DMS79 treated with DMSO at 0.1 percent for 48 hours (cell line): ENCODE data around the gene GHDC.
"Not testable (repeated sequence)": the region's sequence is repeated elsewhere in the genome, so short reads cannot be mapped to it uniquely, and the experiment has no call there.

Experiments
- DNase-seq: peaks from one replicate; lab custom pipeline; 2025; lab: John Stamatoyannopoulos, UW

GHDC gene

GRCh38 chr17:42153919-42154742 lies 40.2 kb downstream of the GHDC start:
- DNase-seq = no peak

- DNase-seq = no peak
These were observed 47.2 kb downstream of the GHDC start for GRCh38 chr17:42146911-42147607.

GRCh38 chr17:42143138-42143537 lies 51.2 kb downstream of the GHDC start:
- not testable (repeated sequence) for DNase-seq

GRCh38 chr17:42142371-42142896 lies 51.9 kb downstream of the GHDC start:
- DNase-seq = no peak

GRCh38 chr17:42141382-42141781 lies 52.9 kb downstream of the GHDC start:
- DNase-seq = no peak

- not testable (repeated sequence) for DNase-seq
These were observed 53.6 kb downstream of the GHDC start for GRCh38 chr17:42140690-42141089.
